Upper lobe of right lung (tissue), 1 donor: Measurements from ENCODE around the gene ENPP6. TPM values are rescaled to one million over a fixed set of nuclear protein-coding genes. Genes with fewer than 3 reads are reported as not detected.

Source experiments
- ATAC-seq: fragments of 200-7000 bp; cut with Tn5 transposase; one replicate; pipeline ENCODE4 v1.9.1; 2020; ENCODE audit warnings: mild to moderate bottlenecking, moderate library complexity
- DNase-seq: peaks from one replicate; pipeline ENCODE4 v3.0.0-alpha.2; 2020
- H3K27ac ChIP-seq: fragments of 200-600 bp; one replicate; pipeline ENCODE4 v1.8.0; 2022
- H3K27me3 ChIP-seq: fragments of 200-600 bp; one replicate; pipeline ENCODE4 v1.8.0; 2022; ENCODE audit warnings: mild to moderate bottlenecking
- H3K36me3 ChIP-seq: fragments of 200-600 bp; one replicate; pipeline ENCODE4 v1.8.0; 2022
- H3K4me1 ChIP-seq: fragments of 200-600 bp; one replicate; pipeline ENCODE4 v1.8.0; 2022
- H3K4me3 ChIP-seq: fragments of 200-600 bp; one replicate; pipeline ENCODE4 v1.8.0; 2022; ENCODE audit warnings: mild to moderate bottlenecking
- H3K9me3 ChIP-seq: fragments of 200-600 bp; one replicate; pipeline ENCODE4 v1.8.0; 2022
- intact Hi-C: fragments of 100-400 bp; cut with DNase I; formaldehyde crosslinking; loops from one replicate; pipeline ENCODE4 v1.11.0; 2022
- total RNA-seq: library from RNA; stranded (reverse); fragmentation: NEBNext Ultra II Directional; extraction: Animal tissue kit (Norgen Biotek cat#: 25700); gene quantifications from one replicate; pipeline ENCODE4 v1.2.1, GENCODE V29; 2021
- TF ChIP-seq, protein P1 (sequence below): fragments of 200-600 bp; IDR thresholded peaks from one replicate; pipeline ENCODE4 v1.8.0; 2022; ENCODE audit warnings: antibody characterized with exemption
- donor health status: DM: no; HTN: yes; CAD: no; lungs with severe emphysema.

ENPP6 gene
- total RNA-seq, 1 donor from 2014 or later, result 0.12 TPM

DNA sequence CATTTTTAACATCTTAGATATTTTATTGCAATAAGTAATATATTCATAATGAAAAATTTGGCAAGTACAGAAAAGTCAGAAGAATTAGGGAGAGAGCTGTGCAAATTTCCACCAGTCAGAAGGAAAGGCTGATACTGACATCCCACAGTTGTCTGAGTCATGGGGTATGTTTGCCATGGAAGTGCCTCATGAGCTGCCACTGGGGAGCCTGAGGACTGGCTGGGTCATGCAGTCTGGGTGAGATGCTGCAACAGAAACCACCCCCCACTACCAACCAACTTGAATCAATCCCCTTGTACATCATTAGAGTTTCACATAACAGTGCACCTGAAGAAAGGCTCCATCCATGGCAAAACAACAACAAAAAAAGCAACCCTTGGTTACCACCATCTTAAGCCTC, 45.2 kb upstream of the ENPP6 start:
- H3K4me1 ChIP-seq, result no peaks in the 10 kb centered on the region
- intact Hi-C loops, result no loop called here
- ATAC-seq (no peak), DNase-seq (no peak)
- no peak overlapping the region for H3K27ac ChIP-seq
- no peak overlapping the region for H3K4me3 ChIP-seq
- H3K36me3 ChIP-seq, result no peaks in the 10 kb centered on the region
- TF ChIP-seq, protein P1, sequence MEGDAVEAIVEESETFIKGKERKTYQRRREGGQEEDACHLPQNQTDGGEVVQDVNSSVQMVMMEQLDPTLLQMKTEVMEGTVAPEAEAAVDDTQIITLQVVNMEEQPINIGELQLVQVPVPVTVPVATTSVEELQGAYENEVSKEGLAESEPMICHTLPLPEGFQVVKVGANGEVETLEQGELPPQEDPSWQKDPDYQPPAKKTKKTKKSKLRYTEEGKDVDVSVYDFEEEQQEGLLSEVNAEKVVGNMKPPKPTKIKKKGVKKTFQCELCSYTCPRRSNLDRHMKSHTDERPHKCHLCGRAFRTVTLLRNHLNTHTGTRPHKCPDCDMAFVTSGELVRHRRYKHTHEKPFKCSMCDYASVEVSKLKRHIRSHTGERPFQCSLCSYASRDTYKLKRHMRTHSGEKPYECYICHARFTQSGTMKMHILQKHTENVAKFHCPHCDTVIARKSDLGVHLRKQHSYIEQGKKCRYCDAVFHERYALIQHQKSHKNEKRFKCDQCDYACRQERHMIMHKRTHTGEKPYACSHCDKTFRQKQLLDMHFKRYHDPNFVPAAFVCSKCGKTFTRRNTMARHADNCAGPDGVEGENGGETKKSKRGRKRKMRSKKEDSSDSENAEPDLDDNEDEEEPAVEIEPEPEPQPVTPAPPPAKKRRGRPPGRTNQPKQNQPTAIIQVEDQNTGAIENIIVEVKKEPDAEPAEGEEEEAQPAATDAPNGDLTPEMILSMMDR, result no peak
- H3K27me3 ChIP-seq, result no peaks in the 10 kb centered on the region
- H3K9me3 ChIP-seq, result no peaks in the 10 kb centered on the region

DNA sequence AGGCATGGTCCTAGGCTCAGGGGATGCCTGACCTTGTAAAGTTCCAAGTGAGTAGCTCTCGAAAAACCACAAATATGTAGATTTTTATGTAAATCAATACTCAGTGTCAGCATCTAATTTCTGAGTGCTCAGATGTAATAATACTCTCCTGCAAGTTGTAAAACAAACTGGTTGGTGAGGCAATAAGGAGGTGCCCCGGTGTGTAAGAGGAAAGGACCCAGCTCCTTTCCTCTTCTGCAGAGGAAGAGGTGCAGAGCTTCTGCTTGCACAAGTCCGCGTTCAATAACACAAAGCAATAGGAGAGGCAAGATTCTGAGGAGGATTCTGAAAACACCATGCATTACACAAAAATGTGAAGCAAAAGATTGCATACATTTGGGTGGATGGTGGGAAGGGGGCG, 43.6 kb upstream of the ENPP6 start:
- Histone ChIP-seq H3K36me3 (no peaks in the 10 kb centered on the region), H3K27me3 (no peaks in the 10 kb centered on the region), H3K4me3 (no peak overlapping the region), H3K4me1 (no peaks in the 10 kb centered on the region), H3K9me3 (no peaks in the 10 kb centered on the region), H3K27ac (no peak overlapping the region)
- DNase-seq (no peak), ATAC-seq (no peak)
- intact Hi-C loops, result no loop called here
- TF ChIP-seq, protein P1, result no peak

DNA sequence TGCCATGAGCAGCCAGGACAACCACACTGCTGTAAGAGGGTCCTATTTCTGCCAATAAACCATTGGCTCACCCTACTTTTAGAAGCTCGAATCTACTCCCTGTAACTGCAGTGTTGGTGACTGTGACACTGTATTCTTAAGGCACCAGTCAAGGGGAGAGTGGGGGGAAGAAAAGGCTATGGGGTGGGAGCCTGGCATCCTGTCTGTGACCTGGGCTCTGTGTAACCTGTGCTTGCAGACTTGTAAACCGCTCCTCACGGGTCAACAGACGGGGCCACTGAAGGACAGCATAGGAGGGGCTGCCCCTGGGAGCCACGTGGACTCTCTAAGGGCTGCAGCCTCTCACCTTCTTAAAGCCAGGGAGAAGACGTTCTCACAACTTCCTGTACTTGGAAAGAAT, 42.2 kb upstream of the ENPP6 start:
- Histone ChIP-seq H3K4me3 (no peak overlapping the region), H3K4me1 (no peaks in the 10 kb centered on the region), H3K36me3 (no peaks in the 10 kb centered on the region), H3K27me3 (no peaks in the 10 kb centered on the region), H3K9me3 (no peaks in the 10 kb centered on the region), H3K27ac (no peak overlapping the region)
- TF ChIP-seq, protein P1, result no peak
- DNase-seq, result no peak
- peak; percentile 29 for ATAC-seq
- intact Hi-C loops, result loop anchor here (10.0 kb wide), 1 partner anchor 285 kb away; no protein-coding TSS in a partner anchor

DNA sequence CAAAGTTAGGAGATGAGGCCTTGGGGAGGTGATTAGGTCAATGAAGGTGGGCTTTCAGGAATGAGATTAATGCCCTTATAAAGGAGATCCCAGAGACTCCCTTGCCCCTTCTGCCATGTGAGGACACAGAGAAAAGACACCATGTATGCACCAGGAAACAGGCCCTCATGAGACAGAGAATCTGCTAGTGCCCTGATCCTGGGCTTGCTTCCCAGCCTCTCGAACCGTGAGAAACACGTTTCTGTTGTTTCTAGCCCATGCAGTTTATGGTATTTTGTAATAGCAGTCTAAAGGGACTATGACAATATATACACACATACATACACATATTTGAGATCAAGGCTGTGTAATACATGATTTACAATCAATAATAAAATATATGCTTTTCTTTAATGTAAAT, 41.4 kb upstream of the ENPP6 start:
- Histone ChIP-seq H3K27ac (no peak overlapping the region), H3K4me1 (no peaks in the 10 kb centered on the region), H3K36me3 (no peaks in the 10 kb centered on the region), H3K9me3 (no peaks in the 10 kb centered on the region), H3K4me3 (no peak overlapping the region), H3K27me3 (no peaks in the 10 kb centered on the region)
- intact Hi-C loops, result loop anchor here (10.0 kb wide), 1 partner anchor 286 kb away; no protein-coding TSS in a partner anchor
- ATAC-seq, result no peak
- TF ChIP-seq, protein P1, result no peak
- no peak for DNase-seq

DNA sequence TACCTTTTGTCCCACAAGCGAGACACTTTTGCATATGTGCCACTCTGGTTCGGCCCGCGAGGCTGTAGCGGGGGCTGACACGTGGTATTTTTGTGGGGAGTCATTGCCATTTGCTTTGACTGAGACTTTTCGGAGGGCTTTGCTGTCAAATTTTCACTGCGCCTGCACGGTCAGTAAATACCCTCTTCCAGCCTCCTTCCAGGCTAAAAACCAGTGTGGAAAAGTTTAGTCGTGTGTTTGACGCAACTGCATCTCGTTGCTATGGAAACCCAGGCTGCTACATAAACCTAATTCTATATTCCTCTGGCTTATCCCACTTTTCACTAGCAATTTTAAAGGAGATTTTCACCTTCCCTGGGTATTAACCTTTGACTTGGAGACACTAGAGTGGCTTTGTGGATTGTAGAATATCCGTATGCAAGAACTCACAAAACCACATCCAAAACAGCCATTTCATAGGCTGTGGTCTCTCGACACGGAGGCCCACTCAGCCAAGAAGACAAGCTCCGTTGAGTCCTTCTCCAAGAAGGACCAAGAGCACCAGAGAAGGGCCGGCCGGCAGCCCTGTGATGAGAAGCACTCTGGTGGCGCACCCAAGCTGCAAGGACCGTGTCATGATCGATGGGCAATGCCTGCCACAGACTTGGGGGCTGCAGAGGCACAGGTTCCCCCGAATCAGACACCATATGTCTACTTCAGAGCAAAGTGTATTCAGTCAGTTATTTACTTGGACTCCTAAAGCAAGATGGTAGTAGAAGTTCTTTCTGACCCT, 38.4 kb upstream of the ENPP6 start:
- ATAC-seq (no peak), DNase-seq (no peak)
- H3K9me3 ChIP-seq, result no peaks in the 10 kb centered on the region
- no peaks in the 10 kb centered on the region for H3K27me3 ChIP-seq
- H3K36me3 ChIP-seq, result no peaks in the 10 kb centered on the region
- no peak overlapping the region for H3K27ac ChIP-seq
- intact Hi-C loops, result loop anchor here (10.0 kb wide), 1 partner anchor 289 kb away; no protein-coding TSS in a partner anchor
- no peaks in the 10 kb centered on the region for H3K4me1 ChIP-seq
- no peak overlapping the region for H3K4me3 ChIP-seq
- TF ChIP-seq, protein P1, result no peak
